Cerebellar cortex (tissue), 1 donor: Measurements from ENCODE around the gene CEP63.

Experiments
- DNase-seq: peaks from one replicate; pipeline ENCODE4 v3.0.0-alpha.2; 2015; ENCODE audit warnings: low spot score

The CEP63 gene

DNA sequence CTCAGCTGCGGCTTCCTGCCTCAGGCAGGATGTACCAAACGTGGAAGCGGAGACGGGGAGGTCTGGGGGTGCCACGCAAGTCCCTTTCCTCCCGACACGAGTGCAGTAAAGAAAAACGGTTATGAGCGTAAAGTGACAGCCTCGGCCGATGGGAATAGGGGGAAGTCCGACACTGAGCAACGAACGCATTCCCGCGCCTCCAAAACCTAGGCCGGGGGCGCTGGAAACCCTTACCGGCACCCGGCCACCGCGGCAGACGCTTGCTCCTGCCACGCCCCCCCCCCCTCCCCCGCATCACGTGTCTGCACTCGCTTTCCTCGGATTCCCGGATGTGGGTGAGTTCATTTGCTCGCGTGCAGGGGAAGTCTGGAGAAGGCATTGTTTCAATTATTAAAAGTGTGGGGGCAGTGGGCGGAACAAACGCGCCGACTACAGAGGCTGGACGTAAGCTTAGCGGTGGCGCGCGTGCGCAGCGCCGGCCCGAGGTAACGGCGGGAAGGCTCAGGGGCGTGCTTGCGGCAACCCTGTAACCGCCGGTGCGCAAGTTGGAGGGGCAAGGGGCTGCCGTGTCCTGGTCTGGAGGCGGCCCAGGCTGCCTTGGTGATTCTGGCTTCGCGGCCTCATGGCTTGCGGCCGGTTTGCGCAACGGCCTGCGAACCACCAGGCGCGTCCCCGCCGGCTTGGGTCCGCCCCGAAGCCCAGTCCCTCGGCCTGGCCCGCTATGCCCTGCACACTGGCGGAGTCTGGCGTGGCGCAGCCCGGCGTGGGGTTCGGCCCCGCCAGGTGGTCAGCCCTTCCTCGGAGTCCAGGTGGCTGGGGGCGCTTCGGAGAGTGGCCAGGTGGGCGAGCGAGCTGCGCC, at the start of gene CEP63, which contains the start of gene ANAPC13:
Gene CEP63 (plus strand): TSS at position 340 of the 859 bp plus-strand sequence. CDS start 9,264 bp downstream, outside the sequence.
Gene ANAPC13 (minus strand): TSS at position 268 of the 859 bp plus-strand sequence. CDS start 3,081 bp downstream, outside the sequence.
- DNase-seq, result peak; percentile 98

DNA sequence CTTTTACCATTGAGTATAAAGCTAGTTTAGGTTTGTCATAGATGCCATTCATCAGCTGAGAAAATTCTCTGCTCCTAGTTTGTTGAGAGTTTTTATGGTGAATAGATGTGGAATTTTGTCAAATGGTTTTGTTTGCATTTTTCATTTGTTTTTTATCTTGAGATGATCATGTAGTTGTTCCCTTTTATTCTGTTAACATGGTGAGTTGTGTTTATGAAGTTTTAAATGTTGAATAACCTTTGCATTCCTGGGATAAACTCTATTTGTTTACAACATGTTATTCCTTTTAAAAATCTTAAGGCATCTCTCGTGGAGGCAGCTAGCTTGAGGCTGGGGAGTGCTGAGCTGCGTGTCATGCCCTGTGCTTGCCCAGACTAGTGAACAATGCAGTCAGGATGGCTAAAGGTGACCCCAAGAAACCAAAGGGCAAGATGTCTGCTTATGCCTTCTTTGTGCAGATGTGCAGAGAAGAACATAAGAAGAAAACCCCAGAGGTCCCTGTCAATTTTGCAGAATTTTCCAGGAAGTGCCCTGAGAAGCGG, 48.6 kb upstream of the CEP63 start:
- no peak for DNase-seq

DNA sequence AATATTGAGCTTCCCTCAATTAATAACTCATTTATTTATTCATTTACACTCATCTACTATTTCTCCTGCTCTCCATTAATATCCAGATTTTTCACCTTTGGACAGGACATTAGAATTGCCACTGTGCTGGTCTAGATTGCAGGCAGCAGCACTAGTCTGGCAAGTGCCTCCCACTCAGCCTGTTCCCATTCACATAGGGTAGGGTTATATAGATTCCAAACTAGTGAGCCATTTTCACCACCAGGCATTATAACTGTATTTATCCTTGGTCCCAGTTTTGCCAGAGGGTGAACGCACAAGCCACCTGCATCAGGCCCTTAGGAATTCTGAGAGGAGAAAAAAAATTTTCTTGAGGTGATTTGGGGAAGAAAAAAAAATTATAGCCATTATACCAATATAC, 44.5 kb upstream of the CEP63 start:
- no peak for DNase-seq

DNA sequence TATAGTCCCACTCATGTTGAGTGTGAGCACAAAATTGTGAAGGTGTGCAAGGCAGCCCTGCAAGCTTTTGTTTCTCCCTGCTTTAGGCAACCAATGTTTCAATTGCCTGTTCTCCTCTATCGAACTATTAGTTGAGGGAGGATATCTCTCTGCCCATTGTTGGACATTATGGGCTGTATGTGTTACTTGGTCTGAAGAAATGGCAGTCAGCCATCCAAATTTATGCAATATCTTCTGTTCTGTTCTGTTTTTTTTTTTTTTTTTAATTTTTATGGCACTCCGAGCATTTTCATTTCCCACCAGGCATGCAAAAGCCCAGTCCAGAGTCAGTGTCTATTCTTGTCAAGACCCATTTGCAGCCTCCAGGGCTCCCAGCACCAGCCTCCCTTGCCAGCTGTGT, 44.0 kb upstream of the CEP63 start:
- no peak for DNase-seq

DNA sequence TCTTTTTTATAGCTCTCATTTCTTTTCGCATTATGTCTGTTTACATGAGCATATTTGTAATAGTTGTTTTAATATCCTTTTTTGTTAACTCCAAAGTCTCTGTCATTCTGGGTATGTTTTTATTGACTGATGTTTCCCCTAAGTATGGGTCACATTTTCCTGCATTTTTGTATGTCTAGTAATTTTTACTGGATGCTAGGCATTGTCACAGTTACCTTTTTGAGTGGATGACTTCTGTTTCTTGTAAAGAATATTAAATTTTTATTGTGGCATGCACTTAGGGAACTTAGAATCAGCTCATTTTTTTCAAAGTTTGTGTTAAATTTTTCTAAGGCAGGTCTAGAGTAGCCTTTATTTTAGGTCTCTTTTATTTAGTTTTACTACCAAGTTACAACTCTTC, 40.8 kb upstream of the CEP63 start:
- no peak for DNase-seq

DNA sequence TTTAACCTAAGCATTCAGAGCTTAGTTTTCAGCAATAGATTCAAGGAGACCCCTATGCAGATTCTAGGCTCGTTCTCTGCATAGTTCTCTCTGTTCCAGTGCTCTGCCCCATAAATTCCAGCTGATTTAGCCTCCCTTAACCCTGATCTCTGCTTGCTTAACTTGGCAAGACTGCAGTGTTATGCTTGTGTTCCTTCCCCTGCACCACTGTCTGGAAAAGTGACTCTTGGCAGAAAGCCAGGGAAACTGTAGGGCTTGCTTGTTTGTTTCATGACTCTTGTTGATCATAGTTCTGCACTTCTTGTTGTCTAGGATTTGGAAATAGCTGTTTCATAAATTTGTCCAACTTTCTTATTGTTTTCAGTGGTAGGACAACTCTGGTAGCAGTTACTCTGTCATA, 40.2 kb upstream of the CEP63 start:
- DNase-seq, result no peak

DNA sequence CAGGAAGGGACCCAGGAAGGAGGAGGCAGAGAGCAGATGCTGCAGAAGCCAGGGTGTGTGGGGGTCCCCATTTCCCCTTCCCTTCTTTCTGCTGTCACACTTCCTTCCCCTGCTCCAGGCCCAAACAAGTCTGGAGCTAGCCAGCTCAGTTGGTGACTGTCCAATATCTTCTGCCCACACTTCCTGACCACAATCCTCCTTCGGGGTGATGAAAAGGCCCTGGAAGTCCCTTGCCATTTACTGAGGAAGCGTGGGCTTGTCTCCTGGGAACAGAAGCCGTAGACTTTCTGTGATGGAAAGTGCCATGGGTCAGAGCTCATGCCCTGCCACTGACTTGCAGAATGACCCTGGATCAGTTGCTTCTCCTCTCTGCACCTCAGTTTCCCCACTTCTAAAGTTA, 39.1 kb upstream of the CEP63 start:
- DNase-seq, result no peak

DNA sequence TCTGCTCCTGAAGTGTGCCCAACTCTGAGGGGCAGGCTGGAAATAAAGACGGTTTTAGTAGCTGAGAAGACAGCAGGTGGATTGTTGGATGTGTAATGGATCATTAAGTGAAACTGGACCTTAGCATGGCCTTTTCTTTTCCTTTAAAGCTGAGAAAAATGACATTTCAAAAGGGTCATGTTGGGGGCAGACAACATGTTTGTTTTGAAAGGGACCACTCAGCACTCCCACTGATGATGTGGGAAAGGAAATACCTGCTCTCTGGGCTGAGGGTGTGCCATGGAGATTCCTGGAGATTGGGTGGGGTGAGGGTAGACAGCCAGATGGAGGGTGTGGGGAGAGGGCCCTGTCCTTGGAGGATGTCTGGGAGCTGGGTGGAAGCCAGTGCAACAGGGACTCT, 38.5 kb upstream of the CEP63 start:
- DNase-seq, result no peak

DNA sequence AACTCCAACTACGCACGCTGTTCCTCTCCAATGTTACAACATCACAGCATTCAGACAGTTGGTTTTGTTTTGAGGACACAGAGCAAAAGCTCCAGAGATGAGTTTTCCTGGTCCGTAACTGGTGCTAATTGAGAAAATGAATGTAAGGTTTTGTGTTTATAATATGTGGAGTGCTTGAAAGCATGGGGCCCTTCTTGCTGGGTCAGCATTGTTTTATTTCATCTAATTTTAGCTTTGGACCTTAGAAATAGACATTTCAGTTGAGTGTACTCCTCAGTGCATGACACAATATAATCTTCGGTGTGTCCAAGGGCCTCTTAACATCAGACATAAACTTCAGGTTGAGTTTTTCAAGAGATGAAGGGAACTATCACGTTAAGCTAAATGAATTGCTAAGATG, 37.2 kb upstream of the CEP63 start:
- no peak for DNase-seq

DNA sequence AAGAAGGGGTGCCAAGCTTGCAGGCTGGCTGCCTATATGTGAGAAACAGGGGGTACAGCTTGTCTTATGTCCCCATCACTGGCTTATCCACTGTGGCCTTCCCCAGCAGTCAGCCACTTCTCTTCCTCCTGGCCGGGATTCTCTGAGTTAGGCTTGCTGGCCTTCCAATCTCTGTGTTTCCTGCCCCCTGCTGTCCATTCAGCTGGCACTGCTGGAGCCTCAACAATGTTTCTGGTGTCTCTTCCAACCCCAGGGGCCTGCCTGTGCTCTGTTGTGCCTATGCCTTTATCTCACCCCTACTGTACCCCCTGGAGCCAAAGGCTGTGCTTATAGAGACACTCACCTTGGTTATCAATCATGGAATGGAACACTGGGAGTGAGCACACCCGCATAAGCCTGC, 36.6 kb upstream of the CEP63 start:
- peak; percentile 78 for DNase-seq

DNA sequence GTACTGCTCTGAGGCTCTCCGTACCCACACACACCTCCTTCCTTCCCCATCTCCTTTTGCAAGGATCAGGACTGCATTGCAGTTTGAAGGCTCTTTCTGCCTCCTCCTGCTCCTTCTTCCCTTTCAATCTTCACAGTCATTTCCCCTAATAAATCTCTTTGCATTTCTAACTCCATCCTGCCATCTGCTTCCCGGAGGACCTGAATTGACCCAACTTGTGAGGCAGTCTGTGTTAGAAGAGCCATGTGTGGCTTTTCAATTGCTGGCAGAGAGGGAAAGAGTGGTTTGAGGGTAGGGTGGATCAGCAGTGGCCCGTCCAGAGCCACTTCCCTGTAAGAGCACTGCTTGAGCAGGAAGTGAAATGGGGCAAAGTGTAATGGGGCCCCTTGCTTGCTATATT, 35.9 kb upstream of the CEP63 start:
- no peak for DNase-seq

DNA sequence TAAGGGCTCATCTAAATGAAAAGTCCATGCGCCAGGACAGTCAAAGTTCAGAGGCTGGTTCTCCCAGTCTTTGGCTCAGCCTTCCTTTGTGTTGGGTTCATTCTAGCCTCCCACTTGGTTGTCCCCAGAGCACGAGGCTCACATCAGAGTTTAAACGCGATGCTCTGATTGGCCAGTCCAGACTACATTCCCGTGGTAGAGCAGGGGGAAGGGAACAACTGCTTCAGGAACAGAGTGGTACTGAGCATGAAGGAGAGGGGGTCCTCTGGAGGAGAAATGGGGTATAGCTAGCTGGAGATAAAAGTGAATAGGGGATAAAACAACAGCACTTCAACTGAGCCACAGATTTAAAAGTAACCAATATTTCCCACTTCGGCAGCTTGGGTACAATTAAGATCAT, 32.2 kb upstream of the CEP63 start:
- DNase-seq, result peak; percentile 57

DNA sequence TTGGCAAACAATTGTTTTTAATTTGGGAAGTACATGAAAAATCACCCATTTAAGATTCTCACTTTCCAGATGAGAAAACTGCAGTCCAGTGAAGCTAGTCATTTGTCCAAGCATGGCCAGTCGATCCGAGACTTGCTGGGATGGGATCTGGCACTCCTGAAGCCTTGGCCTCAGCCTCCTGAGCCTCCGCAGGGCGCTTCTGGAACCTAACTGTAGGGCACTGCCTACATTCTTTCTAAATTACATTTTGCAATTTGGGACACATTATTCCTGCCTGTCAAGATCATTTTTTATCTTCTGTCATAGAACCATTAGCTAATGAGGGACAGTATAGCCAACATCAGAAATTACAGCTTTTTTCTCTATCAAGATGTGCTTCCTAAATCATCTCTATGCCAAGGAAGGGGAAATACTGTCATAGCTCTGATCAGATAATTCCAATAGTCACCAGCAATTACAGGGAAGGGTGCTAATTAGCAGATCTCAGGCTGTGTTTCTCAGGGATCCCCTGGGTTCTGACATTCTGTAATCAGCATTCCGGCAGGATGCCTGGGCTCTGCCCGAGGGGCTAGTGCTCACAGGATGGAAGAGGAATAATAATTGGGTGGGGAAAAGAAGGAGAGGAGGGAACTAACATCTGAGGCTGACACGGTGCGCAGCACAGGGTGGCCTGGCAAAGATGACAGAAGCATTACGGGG, 28.3 kb upstream of the CEP63 start:
- no peak for DNase-seq

DNA sequence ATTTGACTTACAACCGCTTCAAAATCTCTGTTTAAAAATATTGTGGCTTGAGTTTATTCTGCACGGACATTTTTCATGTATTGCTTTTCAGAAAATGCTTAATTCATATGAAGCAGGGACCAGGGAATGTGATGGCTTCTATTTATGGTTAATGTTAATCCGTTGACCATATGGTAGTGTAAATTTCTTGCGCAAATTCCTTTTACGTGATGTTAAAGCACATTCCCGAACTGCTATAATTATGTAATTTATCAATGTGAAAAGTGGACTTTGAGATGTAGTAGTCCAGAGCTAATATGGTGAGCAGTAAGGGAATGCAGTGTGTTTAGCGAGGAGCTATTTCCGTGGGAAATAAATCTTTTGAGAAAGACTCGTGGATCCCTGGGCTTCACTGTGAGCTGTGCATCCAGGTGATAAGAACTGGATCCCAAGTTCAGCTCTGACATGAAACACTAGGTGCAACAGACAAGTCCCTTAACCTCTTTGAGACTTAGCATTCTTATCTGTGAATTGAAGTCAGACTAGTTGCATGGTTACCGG, 27.4 kb upstream of the CEP63 start:
- DNase-seq, result no peak

DNA sequence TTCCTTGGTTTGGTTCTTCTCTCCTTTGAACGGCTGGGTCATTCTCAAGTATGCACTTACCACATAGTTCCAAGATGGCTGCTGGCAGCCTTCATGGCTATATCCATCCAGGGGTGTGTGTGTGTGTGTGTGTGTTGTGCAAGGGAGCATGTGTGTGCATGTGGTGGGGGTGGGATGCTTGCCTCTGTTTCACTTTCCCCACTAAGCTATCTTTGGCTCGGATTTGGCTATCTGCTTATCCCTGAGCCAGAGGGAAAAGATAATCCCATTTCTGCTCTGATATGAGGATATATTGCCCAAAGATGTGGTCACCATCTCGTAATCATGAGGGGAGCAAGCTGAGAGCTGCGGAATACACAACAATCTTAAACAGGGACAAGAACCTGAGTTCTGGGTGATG, 26.3 kb upstream of the CEP63 start:
- no peak for DNase-seq

DNA sequence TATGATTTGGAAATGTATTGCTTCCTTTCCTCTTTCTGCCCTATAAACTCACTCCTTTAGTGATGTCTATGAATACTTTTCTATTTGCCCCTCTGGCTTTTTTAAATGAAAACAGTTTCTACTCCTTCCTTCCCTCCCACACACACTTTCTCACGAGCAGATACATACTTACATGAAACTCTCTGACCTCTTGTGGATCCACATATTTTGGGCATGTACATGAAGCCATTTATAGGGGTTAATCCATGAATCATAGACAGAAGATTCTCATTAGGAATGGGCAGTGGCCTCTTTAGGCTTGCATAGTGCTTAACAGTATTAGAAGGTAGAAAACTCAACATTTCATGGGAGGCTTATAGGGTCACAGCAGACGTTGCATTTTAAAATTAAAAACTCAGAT, 24.9 kb upstream of the CEP63 start:
- DNase-seq, result no peak

DNA sequence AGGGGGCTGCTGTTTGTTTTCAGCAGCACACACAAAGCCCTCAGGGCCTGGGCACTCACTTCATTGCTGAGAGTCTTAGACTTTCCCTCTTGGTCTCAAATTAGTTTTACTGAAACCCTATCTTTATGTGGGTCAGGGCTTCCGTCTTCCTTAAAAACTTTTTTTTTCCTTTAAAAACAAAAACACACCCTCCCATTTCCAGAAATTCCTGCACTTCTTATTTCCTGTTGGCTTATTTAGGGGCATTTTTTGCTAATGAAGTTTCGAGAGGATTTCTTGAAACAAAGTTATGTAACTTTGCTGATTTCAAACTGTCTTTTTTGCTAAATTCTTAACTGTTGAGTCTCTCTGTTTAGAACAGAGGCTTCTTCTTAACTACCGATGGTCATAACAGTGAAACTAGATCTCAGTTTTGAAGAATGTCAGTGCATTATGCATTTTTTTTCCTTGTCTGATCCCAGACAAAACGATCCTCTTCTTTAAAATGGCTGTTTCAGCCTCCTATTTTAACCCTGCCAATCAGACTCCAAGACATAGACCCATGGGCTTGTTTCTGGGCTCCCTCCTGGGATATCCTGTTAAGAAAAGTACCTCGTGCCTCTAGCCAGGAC, 23.4 kb upstream of the CEP63 start:
- peak; percentile 70 for DNase-seq

DNA sequence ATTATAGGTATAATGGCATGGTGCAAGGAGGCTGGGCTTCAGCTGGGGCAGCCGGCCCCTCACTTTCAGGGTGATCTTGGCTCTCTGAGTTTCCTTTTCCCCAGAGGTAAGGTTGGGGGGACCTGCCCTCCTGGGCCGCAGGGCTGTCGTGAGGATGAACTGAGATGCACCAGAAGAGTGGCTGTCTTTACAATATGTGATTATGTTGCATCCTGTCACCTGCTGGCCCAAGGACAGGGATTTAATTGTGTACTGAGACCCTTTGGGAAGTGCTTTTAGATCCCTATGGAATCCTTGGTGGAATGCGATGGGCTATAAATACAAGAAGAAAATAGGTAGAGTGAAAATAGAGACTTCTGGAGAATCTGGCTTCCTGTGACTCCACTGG, 22.2 kb upstream of the CEP63 start:
- no peak for DNase-seq

DNA sequence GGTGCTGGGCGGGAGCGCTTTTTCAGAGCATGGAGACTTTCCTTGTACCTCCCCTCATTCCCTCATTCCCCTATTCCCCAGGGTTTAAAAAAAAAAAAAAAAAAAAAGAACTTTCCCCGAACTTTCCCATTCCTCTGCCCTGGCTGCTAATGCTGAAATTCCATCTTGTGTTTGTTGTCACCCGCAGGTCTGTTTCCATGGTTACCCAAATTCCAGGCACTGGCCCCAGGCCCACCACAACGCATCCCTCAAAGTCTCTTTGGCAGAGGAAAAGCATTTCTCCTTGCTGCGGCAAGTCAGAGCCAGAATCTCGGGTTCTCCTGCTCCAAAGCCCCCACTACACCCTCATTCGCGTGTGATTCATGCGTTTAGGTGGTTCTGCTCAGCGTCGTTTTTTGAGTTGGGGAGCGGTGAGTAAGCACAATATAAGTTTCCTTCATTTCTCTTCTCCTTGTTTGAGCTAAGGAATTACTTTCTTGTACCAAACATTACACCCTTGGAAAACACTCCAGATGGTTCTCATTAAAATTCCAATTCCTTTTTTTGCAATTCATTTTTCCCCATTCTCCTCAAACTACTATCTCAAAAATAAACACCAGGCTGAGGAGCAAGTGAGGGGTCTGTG, 21.7 kb upstream of the CEP63 start:
- DNase-seq, result peak; percentile 82

DNA sequence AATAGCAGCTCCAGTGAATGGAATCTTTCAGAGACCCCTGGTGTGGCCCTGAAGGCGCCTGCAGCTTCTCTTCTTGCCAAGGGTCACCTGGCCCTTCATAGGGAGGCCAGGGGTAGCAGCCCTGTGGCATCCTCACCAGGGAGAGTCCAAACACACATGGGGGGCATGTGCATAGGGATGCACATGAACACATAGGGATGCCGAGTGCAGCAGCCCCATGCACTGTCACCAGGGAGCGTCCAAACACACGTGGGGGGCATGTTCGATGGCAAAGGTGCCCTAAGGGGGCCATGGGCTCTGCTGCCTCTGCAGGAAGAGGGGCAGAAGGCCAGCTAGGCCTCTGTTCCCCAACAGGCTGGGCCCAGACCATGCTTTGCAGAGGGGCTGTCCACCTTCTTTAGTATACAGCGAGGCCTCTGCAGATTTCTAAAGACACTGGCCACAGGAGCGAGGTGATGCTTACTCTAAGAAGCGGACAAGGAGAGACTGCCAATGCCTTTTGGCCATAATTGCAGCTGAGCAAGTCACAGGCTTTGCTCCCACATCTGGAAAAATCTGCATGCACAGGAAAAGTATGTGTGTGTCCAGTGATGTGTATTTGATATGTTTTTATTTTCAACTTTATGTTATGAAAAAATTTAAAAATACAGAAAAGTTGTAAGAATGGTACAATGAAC, 21.0 kb upstream of the CEP63 start:
- DNase-seq, result peak; percentile 31

DNA sequence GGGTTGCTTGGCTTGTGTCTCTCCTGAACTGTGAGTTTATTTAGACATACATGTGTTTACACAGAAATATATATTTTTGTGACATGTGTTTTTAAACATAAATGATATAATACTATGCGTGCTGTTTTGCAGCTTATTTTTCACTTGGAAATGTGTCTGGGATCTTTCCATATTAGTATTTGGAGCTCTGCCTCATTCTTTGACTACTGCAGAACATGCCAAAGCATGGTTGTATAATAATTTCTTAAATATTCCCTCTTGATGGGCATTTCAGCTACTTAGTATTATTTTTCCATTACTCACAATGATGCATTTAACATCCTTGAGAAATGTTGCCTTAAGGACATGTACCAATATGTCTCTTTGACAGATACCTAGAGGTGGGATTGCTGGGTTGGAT, 19.5 kb upstream of the CEP63 start:
- no peak for DNase-seq
